ENCODE results near the gene SCN7A. TPM values are rescaled to one million over a fixed set of nuclear protein-coding genes. Genes with fewer than 3 reads are reported as not detected.

The SCN7A gene
- total and polyA plus RNA-seq, 2 of the 4 experiments (the other 2 are of a cell fraction) = 0.39 to 0.90 TPM

DNA sequence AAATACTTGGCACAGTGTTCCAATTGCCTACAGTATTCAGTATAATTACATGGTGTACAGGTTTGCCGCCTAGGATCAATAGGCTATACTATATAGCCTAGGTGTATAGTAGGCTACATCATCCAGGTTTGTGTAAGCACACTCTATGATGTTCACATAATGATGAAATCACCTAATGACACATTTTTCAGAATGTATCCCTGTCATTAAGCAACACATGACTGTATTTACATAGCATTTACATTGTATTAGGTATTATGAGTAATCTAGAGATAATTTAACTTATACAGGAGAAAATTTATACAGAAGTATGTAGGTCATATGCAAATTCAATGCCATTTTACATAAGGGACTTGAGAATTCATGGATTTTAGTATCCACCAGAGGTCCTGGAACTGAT is 35.4 kb downstream of the SCN7A start:
- Histone ChIP-seq H3K4me3 (ENCODE audit: insufficient read depth, low read depth, low read length) (no peak overlapping the region), H2BK120ac (ENCODE audit: low read depth, low read length) (no peak overlapping the region), H3K36me3 (ENCODE audit: control insufficient read depth, insufficient read depth, low read length) (no peaks in the 10 kb centered on the region), H3K56ac (ENCODE audit: extremely low read depth, insufficient read depth, low read length) (no peak overlapping the region), H3K79me1 (ENCODE audit: low read depth in 1 of 2, low read length in 2 of 2) (no peaks in the 10 kb centered on the region), H2AK5ac (ENCODE audit: low read depth, low read length) (no peak overlapping the region), H3K23ac (ENCODE audit: low read depth, low read length) (no peak overlapping the region), H3K27me3 (ENCODE audit: control insufficient read depth, insufficient read depth, low read length) (no peaks in the 10 kb centered on the region), H3K4me1 (ENCODE audit: control insufficient read depth, insufficient read depth, low read length) (no peaks in the 10 kb centered on the region), H4K91ac (ENCODE audit: insufficient read depth, low read depth, low read length) (no peak overlapping the region), H2AK9ac (replicated peaks; ENCODE audit: low read depth, low read length, poor library complexity) (no peak overlapping the region), H3K4ac (ENCODE audit: low read depth, low read length) (no peak overlapping the region), H3K9me3 (ENCODE audit: control insufficient read depth, insufficient read depth, low read length) (no peaks in the 10 kb centered on the region), H2AFZ (replicated peaks; ENCODE audit: low read length, poor library complexity) (no peak overlapping the region), H2BK15ac (ENCODE audit: low read depth, low read length) (no peak overlapping the region), H3K14ac (replicated peaks; ENCODE audit: low read depth, low read length) (no peak overlapping the region), H4K20me1 (ENCODE audit: insufficient read depth, low read length) (no peaks in the 10 kb centered on the region), H4K8ac (ENCODE audit: low read depth in 2 of 2, low read length in 2 of 2) (no peak overlapping the region), H3K4me2 (ENCODE audit: low read depth, low read length) (no peak overlapping the region), H4K5ac (ENCODE audit: low read depth, low read length) (no peak overlapping the region), H3K9ac (ENCODE audit: low read depth, low read length) (no peak overlapping the region), H3K27ac (ENCODE audit: insufficient read depth, low read length) (no peak overlapping the region), H3K9me1 (ENCODE audit: insufficient read depth, low read length) (no peaks in the 10 kb centered on the region), H3K18ac (ENCODE audit: low read depth, low read length) (no peak overlapping the region), H2BK20ac (ENCODE audit: low read depth, low read length) (no peak overlapping the region), H2BK5ac (ENCODE audit: low read depth, low read length, poor library complexity, severe bottlenecking) (no peak overlapping the region)
- in situ Hi-C loops (cut with MboI; ENCODE audit: low sequenced_read_pairs) = no loop called here
- DNase-seq = no peak
- intact Hi-C loops (cut with micrococcal nuclease) = no loop called here
- WGBS, 2 experiments (ENCODE audit: extremely low coverage in 2 of 2, insufficient read length in 1 of 2) = no CpG with 5 or more reads among the region's 1 CpG
- no TSS peak for BruUV-seq (replicated peaks)
- ATAC-seq (ENCODE audit: low read depth) = no peak
- CTCF ChIA-PET = no interaction called here
- 0 out of 2 replicates have a peak, but pooled peaks have one; percentile 11 for TF ChIP-seq CEBPB (IDR thresholded peaks at IDR 0.05; ENCODE audit: low read depth, low read length)
- TF ChIP-seq, protein P1, sequence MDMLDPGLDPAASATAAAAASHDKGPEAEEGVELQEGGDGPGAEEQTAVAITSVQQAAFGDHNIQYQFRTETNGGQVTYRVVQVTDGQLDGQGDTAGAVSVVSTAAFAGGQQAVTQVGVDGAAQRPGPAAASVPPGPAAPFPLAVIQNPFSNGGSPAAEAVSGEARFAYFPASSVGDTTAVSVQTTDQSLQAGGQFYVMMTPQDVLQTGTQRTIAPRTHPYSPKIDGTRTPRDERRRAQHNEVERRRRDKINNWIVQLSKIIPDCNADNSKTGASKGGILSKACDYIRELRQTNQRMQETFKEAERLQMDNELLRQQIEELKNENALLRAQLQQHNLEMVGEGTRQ (IDR thresholded peaks at IDR 0.05; ENCODE audit: low read depth, low read length) = no peak
- TF ChIP-seq CHD1 (IDR thresholded peaks at IDR 0.05; ENCODE audit: low read depth, low read length) = no peak
- TF ChIP-seq, protein P2, sequence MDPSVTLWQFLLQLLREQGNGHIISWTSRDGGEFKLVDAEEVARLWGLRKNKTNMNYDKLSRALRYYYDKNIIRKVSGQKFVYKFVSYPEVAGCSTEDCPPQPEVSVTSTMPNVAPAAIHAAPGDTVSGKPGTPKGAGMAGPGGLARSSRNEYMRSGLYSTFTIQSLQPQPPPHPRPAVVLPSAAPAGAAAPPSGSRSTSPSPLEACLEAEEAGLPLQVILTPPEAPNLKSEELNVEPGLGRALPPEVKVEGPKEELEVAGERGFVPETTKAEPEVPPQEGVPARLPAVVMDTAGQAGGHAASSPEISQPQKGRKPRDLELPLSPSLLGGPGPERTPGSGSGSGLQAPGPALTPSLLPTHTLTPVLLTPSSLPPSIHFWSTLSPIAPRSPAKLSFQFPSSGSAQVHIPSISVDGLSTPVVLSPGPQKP (IDR thresholded peaks at IDR 0.05; ENCODE audit: borderline replicate concordance, low read depth, low read length) = no peak
- TF ChIP-seq, protein P3, sequence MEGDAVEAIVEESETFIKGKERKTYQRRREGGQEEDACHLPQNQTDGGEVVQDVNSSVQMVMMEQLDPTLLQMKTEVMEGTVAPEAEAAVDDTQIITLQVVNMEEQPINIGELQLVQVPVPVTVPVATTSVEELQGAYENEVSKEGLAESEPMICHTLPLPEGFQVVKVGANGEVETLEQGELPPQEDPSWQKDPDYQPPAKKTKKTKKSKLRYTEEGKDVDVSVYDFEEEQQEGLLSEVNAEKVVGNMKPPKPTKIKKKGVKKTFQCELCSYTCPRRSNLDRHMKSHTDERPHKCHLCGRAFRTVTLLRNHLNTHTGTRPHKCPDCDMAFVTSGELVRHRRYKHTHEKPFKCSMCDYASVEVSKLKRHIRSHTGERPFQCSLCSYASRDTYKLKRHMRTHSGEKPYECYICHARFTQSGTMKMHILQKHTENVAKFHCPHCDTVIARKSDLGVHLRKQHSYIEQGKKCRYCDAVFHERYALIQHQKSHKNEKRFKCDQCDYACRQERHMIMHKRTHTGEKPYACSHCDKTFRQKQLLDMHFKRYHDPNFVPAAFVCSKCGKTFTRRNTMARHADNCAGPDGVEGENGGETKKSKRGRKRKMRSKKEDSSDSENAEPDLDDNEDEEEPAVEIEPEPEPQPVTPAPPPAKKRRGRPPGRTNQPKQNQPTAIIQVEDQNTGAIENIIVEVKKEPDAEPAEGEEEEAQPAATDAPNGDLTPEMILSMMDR (conservative IDR thresholded peaks at IDR 0.05; ENCODE audit: low read depth, low read length) = no peak
- no peak for TF ChIP-seq SMC3 (IDR thresholded peaks at IDR 0.05; ENCODE audit: low read depth, low read length)
- dilution Hi-C loops (cut with HindIII; ENCODE audit: low sequenced_read_pairs, unreplicated experiment) = no loop called here
- POLR2A ChIA-PET (ENCODE audit: unreplicated experiment) = no interaction called here
